HG02852 (cell line): Measurements from ENCODE around the gene ABCA9.
"Not testable (repeated sequence)": the region's sequence is repeated elsewhere in the genome, so short reads cannot be mapped to it uniquely, and the experiment has no call there.

ENCODE experiments used
- ATAC-seq: cut with Tn5 transposase; IDR thresholded peaks from one replicate; pipeline ENCODE4 v1.9.1; 2021; ENCODE audit warnings: mild to moderate bottlenecking, moderate library complexity; ENCODE audit not compliant: unreplicated experiment

Gene ABCA9

DNA sequence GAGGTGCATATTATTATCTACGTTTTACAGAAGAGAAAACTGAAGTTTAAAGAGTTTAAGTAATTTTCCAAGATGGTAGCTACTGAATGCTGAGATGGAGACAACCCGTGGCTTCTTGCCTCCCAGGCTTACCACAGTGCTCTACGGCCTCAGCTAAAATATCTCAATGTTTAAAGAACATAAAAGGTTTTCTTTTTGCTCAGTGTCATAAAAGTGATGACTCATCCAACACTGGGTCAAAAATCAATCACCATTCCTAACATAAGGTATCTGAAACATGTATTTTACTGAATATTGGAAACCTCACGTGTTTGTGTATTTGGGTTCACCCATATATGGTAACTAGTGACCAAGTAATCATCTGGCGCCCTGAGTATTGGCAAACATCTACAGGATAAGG, 18.4 kb downstream of the ABCA9 start:
- no peak for ATAC-seq

DNA sequence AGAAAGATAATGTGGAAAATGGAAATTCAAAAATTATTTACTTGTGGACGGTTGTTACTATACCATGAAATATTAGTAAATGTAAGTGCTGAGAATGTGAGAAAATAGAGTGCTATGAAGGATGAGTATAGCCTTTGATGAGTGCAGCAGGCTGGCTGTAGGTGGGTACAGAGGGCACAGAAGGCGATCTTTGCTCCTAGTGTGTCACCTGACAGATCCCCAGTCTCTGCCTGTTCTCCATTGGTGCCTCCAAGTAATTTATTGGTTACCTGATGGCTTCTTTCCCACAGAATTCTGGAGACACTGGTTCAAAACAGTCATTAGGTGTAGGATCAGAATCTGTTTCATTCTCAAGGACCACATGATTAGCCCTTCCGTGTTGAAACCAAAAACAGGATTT, 28.9 kb downstream of the ABCA9 start:
- no peak for ATAC-seq

DNA sequence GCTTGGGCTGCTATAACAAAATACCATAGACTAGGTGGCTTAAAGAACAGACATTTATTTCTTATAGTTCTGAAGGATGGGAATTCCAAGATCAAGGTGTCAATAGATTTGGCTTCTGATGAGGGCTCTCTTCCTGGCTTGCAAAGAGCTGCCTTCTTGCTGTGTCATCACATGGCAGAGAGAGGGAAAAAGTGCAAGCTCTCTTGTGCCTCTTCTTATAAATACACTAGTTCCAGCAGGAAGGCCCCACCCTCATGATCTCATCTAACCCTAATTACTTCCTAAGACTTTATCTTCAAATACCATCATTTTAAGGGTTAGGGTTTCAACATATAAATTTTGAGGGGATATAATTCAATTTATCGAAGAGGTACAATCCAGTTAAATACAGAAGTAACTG, 30.6 kb downstream of the ABCA9 start:
- ATAC-seq, result no peak

DNA sequence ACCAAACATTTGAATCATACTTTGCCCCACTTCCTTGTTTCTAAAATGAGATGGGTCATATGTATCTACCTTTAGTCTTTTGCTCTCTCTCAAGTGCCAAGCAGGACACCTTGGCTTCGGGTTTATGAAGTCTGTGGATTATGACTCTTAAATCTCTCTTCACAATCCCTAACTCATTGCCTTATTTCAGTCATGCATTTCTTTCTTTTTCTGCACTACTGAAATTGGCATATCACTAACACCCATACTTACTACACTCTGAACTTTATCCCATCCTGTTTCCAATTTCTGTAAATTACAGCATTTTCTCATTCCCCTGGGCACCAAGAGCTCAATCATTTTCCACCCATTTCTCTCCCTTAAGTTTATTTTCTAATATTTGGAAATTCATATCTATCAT, 42.0 kb downstream of the ABCA9 start:
- no peak for ATAC-seq

DNA sequence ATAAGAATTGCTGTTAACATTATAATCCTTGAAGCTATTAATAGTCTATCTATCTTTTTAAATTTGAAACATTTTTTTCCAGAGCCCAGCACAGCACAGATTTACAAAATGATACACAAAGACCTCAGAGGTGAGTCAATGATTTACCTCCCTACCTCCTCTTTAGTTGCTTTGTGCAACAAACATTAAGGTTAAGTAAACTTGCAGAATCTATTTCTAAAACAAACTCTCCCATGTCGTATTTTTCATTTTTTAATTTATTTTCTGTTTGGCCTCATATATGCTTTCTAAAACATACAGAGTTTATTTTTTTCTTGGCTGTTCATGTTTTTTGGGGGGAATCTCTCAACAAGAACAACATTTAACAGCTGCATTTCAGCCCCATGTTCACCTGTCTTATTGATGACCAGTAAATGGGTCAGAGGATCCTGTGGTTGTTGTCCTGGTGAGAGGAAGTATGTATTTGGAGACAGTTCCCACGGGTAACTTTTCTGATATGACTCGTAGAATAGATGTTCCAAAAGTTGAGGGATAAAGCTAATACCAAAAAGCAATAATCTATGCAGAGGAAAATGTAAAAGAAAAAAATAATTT, 42.6 kb downstream of the ABCA9 start:
- ATAC-seq, result no peak

DNA sequence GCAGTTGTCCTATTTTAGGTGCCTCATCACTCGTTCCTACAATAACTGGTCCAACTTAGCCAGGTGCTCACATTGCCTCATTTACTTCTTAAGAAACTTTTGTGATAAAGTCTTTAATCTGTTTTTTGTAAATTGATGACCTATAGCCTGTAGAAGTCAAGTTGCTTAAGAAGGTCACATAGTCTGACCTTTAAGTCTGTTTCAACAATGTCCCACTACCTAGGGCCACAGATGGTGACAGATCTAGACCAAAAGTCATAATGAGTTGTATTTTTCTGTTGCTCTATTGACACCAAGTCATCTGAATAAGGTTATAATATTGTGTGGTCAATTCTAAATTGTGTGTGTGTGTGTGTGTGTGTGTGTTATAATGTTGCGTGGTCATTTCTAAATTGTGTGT, 45.1 kb downstream of the ABCA9 start:
- no peak for ATAC-seq

DNA sequence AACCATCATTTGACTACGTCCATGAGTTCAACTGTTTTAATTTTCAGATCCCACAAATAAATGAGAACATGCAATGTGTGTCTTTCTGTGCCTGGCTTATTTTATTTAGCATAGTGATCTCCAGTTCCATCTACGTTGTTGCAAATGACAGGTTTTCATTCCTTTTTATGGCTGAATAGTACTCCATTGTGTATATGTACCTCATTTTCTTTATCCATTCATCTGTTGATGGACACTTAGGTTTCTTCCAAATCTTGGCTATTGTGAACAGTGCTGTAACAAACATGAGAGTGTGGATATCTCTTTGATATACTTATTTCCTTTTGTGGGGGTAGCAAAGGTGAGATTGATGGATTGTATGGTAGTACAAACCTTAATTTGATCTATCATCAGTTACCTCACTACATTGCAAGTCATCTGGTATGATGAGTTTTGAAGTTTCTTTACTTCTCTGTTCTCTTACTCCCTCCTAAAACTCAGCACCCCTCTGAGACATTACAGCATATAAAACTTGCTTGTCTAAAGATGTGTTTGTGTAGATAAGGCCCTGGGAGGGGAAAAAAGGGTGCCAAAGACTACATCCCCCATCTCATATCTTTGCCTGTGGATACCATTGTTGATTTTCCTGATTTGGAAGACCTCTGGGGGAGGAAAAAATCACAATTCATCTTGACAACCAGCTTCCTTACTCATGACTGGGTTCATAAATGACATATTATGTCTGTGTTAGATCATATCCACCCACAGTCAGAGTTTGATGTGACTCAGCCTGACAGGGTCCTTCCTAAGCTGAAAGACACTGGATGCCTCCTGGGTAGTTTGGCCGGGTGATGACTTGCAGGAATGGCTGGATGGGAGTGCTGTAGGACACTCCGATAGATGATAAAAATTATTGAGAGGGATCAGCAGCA, 47.6 kb downstream of the ABCA9 start:
- ATAC-seq, result no peak

DNA sequence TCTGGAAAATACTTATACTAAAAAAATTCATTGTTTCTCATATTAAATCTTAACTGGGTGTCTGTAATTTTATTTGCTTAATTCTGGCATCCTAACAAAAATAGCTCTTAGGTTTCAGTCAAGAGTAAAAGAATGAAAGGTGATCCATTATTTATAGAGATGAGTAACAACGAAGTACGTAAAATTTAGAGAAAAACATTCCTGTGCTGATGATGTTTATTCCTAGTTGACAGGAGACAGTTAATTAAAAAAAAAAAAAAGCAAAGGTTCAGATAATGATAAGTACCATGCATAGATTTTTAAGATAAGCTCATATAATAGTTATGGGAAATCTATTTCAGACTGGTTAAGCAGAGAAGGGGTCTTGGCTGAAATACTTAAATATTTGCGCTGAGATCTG, 50.8 kb downstream of the ABCA9 start:
- no peak for ATAC-seq

DNA sequence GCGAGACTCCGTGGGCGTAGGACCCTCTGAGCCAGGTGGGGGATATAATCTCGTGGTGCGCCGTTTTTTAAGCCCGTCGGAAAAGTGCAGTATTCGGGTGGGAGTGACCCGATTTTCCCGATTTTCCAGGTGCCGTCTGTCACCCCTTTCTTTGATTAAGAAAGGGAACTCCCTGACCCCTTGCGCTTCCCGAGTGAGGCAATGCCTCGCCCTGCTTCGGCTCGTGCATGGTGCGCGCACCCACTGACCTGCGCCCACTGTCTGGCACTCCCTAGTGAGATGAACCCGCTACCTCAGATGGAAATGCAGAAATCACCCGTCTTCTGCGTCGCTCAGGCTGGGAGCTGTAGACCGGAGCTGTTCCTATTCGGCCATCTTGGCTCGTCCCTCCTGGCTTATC, 56.0 kb downstream of the ABCA9 start:
- not testable (repeated sequence) for ATAC-seq

DNA sequence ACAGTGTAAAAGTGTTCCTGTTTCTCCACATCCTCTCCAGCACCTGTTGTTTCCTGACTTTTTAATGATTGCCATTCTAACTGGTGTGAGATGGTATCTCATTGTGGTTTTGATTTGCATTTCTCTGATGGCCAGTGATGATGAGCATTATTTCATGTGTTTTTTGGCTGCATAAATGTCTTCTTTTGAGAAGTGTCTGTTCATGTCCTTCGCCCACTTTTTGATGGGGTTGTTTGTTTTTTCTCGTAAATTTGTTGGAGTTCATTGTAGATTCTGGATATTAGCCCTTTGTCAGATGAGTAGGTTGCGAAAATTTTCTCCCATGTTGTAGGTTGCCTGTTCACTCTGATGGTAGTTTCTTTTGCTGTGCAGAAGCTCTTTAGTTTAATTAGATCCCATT, 61.0 kb downstream of the ABCA9 start:
- ATAC-seq, result not testable (repeated sequence)

DNA sequence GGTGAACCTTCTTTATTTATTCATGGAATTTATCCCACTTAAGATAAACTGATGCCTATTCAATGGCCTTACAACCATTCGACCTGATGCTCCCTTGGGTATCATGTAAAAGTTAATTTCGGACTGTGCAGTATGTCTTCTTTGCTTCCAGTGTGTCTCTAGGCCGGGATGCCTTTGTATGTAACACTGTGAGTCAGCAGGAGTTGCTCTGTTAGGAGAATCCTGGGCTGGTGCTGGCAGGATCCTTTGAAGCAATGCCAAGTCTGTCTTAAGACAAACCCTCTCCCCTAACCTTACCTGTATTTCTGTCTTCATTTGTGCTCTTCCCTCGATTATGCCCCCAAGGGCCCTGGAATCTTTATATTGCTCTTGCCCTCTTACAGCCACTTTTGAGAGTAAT, 67.6 kb downstream of the ABCA9 start:
- ATAC-seq, result no peak

DNA sequence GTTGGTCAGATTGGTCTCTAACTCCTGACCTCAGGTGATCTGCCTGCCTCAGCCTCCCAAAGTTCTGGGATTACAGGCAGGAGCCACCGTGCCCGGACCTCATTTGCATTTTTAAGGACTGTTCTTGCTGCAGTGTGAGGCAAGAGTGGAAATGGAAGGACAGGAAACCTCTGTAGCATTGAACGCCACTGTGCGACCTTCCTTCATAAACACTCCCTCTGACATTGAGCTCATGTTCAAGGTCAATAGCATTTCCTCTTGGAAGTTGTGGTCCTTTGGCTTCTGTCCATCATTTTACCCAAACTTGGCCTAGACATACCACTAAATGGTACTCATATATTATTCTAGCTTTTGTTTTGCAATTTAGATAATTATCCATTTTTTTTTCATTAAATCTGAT, 72.8 kb downstream of the ABCA9 start:
- ATAC-seq, result no peak

DNA sequence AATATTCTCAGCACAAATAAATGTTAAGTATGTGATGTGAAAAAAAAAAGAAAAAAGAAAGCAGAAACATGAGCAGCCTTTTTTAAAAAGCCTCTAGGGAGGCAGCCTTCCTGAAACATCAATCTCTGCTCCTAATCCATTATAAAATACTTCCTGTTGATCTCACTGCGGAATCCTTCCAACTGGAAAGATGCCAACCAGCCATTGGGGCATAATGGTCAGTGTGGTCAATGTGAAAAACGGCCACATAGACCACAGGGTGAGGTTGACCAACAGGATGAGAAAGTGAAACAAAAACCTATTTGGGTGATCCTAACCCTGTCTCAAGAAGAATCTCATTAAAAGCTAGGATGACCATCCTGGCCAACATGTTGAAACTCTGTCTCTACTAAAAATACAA, 79.4 kb downstream of the ABCA9 start:
- ATAC-seq, result no peak

DNA sequence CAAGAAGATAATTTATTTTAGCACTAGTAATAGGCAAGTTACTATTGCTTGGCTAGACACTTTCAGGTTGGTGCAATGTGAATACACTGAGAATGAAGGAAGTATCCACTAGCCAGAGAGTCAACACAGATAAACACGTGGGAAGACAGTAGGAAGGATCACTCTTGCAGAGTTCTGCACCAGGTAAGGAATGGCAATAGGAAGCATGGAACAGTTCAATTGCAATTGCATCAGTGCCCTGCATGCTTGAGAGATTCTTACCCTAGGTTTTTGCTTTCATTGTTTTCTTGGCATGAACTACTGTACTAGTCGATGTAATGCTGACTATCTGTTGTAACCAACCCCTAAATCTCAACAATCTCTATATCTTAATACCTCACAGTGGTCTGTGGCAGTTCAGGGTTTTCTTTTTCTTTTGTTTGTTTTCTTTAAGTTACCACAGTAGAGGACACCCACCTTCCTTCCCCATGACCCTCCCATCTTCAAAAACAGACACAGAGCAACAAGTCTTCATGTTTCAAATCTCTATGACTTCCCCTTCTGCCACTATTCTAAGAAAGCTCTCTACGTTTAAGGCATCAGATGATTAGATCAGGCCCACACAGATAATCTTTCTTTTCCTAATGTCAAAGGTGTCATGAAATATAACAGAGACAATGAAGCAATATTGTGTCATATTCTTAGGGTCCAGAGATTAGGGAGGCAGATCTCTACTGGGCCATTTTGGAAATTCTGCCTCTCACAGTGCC, 87.5 kb downstream of the ABCA9 start:
- ATAC-seq, result no peak

DNA sequence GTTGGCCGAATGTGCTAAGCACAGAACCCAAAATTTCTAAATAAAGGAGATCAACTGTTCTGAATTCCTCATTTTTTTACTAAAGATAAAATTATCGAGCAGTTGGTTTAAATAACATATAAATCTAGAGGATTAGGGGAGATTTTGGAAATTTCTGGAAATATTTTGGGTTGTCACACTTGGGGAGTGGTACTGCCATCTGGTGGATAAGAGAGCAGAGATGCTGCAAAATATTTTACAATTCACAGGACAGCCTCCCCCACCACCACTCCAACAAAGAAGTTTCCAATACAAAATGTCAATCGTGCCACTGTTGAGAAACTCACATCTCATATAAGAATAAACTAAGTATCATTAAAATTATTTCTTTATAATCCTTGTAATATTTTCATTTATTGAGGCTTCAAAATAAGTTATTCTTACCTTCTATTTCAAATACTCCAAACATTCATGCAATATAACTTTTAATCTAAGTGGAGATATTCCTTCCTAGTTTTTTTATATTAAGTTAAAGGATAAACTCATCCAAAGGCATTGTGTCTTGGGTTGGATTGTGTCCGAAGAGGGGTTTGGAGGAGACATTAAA, 88.5 kb downstream of the ABCA9 start:
- no peak for ATAC-seq

DNA sequence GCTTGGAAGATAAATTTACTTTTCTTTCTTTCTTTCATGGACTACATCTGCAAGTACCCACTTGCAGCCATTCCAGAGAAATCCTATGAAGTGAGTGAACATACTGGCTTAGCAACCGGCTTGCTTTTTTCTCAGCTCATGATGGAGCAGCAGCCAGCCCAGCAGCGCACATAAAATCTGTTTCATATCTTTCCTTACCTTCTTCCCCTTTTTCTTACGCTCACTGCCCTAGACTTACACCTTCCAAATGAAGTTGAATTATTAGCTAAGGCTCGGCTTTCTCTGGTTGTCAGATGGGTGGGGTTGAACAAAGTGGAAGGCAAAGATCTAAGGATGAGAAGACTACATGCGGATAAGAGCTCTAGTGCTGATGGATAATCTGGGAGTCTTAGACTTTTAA, 91.6 kb downstream of the ABCA9 start:
- no peak for ATAC-seq

DNA sequence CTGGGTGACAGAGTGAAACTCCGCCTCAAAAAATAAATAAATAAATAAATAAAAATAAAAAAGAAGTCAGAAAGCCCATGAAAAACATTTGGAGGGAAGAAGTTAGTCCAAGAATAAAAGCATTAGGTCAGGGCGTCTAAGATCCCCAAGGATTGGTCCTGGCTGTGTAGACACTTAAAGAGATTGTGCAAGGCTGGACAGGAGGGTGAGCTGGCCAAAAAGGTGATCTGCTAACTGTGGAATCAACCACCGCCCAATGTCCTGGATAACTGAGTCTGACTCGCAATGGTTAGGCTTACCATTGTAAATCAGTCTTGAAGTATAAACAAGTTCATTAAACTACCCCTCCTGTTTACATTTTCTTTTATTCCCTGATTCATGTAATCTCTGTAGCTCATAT, 96.8 kb downstream of the ABCA9 start:
- ATAC-seq, result no peak

DNA sequence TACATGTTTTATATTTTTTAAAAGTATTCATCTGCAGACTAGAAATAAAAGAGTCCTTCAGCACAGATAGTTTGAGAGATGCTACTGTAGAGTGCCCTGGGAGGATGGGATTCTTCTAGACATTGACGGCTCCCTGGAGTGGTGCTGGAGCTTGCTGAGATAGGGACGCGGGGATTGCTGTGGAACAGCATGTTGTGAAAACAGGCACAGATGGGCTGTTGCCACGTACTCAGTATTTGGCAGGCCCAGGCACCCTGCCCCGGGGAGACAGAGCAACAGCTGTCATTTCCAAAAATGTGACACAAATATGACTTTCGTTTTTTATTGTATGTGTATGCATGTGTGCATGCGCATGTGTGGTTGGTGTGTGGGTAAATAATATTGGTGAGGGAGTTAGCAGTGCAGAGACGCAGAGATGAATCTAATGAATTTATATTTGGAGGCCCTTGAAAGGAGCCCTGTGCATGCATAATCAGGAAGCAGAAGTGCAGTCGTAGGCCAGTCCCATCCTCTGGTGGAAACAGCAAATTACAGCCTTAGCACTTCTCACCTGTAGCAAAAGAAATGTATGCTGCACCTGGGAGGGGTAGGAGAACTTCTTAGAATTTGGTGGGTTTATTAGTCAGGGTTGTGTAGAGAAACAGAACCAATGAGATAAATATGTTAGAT, 99.4 kb downstream of the ABCA9 start:
- no peak for ATAC-seq

DNA sequence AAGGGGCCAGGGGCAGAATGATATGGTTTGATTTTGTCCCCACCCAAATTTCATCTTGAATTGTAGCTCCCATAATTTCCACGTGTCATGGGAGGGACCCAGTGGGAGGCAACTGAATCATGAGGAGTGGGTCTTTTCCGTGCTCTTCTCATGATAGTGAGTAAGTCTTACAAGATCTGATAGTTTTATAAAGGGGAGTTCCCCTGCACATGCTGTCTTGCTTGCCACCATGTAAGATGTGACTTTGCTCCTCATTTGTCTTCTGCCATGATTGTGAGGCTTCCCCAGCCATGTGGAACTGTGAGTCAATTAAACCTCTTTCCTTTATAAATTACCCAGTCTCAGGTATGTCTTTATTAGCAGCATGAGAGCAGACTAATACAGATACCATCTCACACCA, 101.6 kb downstream of the ABCA9 start:
- ATAC-seq, result not testable (repeated sequence)

DNA sequence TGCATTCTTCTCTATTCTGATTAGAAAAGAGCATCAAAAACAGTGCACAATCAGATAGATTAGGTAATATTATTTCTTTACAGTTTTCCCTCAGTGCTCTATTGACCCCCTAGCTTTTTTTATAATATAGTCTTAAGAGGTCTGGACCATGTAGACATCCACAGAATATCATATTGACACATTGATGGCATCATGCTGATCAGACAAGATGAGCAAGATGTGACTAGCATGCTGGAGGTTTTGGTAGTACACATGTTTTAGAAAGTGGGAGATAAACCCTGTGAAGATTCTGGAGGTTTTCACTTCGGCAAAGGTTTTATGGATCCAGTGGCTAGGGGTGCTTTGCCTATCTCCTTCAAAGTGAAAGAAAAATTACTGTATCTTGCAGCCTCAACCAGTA, 102.8 kb downstream of the ABCA9 start:
- no peak for ATAC-seq
